HEK293 (cell line): ENCODE results near the gene TBX4.
A peak's percentile ranks its signal among the peaks of the same experiment; 100 is the strongest.

Experiments used
- GLI2 ChIP-seq: fragments of 450-650 bp; formaldehyde crosslinking; IDR thresholded peaks from 2 replicates; pipeline ENCODE4; 2017; ENCODE audit warnings: missing biosample characterization, missing genetic modification characterization, low read depth, borderline replicate concordance
- GLIS2 ChIP-seq: fragments of 450-650 bp; formaldehyde crosslinking; IDR thresholded peaks from 2 replicates; pipeline ENCODE4 v1.5.1; 2016; ENCODE audit warnings: missing biosample characterization, missing genetic modification characterization
- OVOL3 ChIP-seq: fragments of 450-650 bp; formaldehyde crosslinking; IDR thresholded peaks from 2 replicates; pipeline ENCODE4 v1.5.1; 2016; ENCODE audit warnings: missing biosample characterization, missing genetic modification characterization
- PATZ1 ChIP-seq: fragments of 450-650 bp; formaldehyde crosslinking; IDR thresholded peaks from 2 replicates; pipeline ENCODE4 v1.5.1; 2016; ENCODE audit warnings: missing biosample characterization, missing genetic modification characterization
- PRDM1 ChIP-seq: fragments of 450-650 bp; formaldehyde crosslinking; IDR thresholded peaks from 2 replicates; pipeline ENCODE4; 2016; ENCODE audit warnings: missing biosample characterization, missing genetic modification characterization
- SCRT2 ChIP-seq: fragments of 450-650 bp; formaldehyde crosslinking; IDR thresholded peaks from 2 replicates; pipeline ENCODE4 v1.5.1; 2016; ENCODE audit warnings: missing biosample characterization, missing genetic modification characterization
- ZBTB21 ChIP-seq: fragments of 450-650 bp; formaldehyde crosslinking; IDR thresholded peaks from 2 replicates; pipeline ENCODE4 v1.5.1; 2017; ENCODE audit warnings: missing biosample characterization, missing genetic modification characterization
- ZNF112 ChIP-seq: fragments of 450-650 bp; formaldehyde crosslinking; IDR thresholded peaks from 2 replicates; pipeline ENCODE4 v1.5.0; 2017; ENCODE audit warnings: missing biosample characterization, missing genetic modification characterization
- ZNF174 ChIP-seq: fragments of 450-650 bp; formaldehyde crosslinking; IDR thresholded peaks from 2 replicates; pipeline ENCODE4 v1.5.0; 2017; ENCODE audit warnings: missing biosample characterization, mild to moderate bottlenecking, missing genetic modification characterization
- ZNF184 ChIP-seq: fragments of 450-650 bp; IDR thresholded peaks from 2 replicates; pipeline ENCODE4 v1.5.1; 2018; ENCODE audit warnings: missing biosample characterization, mild to moderate bottlenecking, missing genetic modification characterization
- ZNF202 ChIP-seq: fragments of 450-650 bp; formaldehyde crosslinking; IDR thresholded peaks from 2 replicates; pipeline ENCODE4 v1.5.1; 2016; ENCODE audit warnings: missing biosample characterization, missing genetic modification characterization, borderline replicate concordance
- ZNF24 ChIP-seq: fragments of 450-650 bp; formaldehyde crosslinking; IDR thresholded peaks from 2 replicates; pipeline ENCODE4 v1.5.1; 2016; ENCODE audit warnings: missing biosample characterization, missing genetic modification characterization
- ZNF324 ChIP-seq: fragments of 450-650 bp; formaldehyde crosslinking; IDR thresholded peaks from 2 replicates; pipeline ENCODE4 v1.5.1; 2016; ENCODE audit warnings: missing biosample characterization, missing genetic modification characterization
- ZNF354C ChIP-seq: fragments of 450-650 bp; formaldehyde crosslinking; IDR thresholded peaks from 2 replicates; pipeline ENCODE4 v1.5.1; 2016; ENCODE audit warnings: missing biosample characterization, missing genetic modification characterization, low read depth, borderline replicate concordance
- ZNF473 ChIP-seq: fragments of 450-650 bp; formaldehyde crosslinking; IDR thresholded peaks from 2 replicates; pipeline ENCODE4 v1.5.1; 2017; ENCODE audit warnings: missing biosample characterization, missing genetic modification characterization
- ZNF514 ChIP-seq: fragments of 450-650 bp; formaldehyde crosslinking; IDR thresholded peaks from 2 replicates; pipeline ENCODE4 v1.5.1; 2016; ENCODE audit warnings: missing biosample characterization, missing genetic modification characterization
- ZNF518A ChIP-seq: fragments of 450-650 bp; formaldehyde crosslinking; conservative IDR thresholded peaks from 2 replicates; pipeline ENCODE4 v1.5.1; 2016; ENCODE audit warnings: low read depth, missing biosample characterization, missing genetic modification characterization
- ZNF555 ChIP-seq: fragments of 450-650 bp; formaldehyde crosslinking; conservative IDR thresholded peaks from 2 replicates; pipeline ENCODE4 v1.5.1; 2017; ENCODE audit warnings: missing biosample characterization, mild to moderate bottlenecking, missing genetic modification characterization, inconsistent platforms
- ZNF571 ChIP-seq: fragments of 450-650 bp; formaldehyde crosslinking; IDR thresholded peaks from 2 replicates; pipeline ENCODE4 v1.5.0; 2017; ENCODE audit warnings: missing biosample characterization, missing genetic modification characterization
- ZNF626 ChIP-seq: fragments of 450-650 bp; sonication (Bioruptor Pico); formaldehyde crosslinking; IDR thresholded peaks from 2 replicates; pipeline ENCODE4 v1.5.1; 2018; ENCODE audit warnings: missing biosample characterization, missing genetic modification characterization, inconsistent platforms
- ZNF639 ChIP-seq: fragments of 450-650 bp; formaldehyde crosslinking; IDR thresholded peaks from 2 replicates; pipeline ENCODE4 v1.5.1; 2016; ENCODE audit warnings: missing biosample characterization, missing genetic modification characterization
- ZNF664 ChIP-seq: fragments of 450-650 bp; formaldehyde crosslinking; IDR thresholded peaks from 2 replicates; pipeline ENCODE4 v1.5.1; 2016; ENCODE audit warnings: missing biosample characterization, missing genetic modification characterization
- ZNF777 ChIP-seq: fragments of 450-650 bp; formaldehyde crosslinking; IDR thresholded peaks from 2 replicates; pipeline ENCODE4 v1.5.1; 2017; ENCODE audit warnings: missing biosample characterization, missing genetic modification characterization, borderline replicate concordance
- ZSCAN30 ChIP-seq: fragments of 450-650 bp; IDR thresholded peaks from 2 replicates; pipeline ENCODE4 v1.5.1; 2018; ENCODE audit warnings: missing biosample characterization, mild to moderate bottlenecking, missing genetic modification characterization, moderate library complexity
- ZXDB ChIP-seq: fragments of 450-650 bp; formaldehyde crosslinking; IDR thresholded peaks from 2 replicates; pipeline ENCODE4 v1.5.1; 2016; ENCODE audit warnings: missing biosample characterization, missing genetic modification characterization
- TF ChIP-seq, protein P1 (sequence below): fragments of 450-650 bp; formaldehyde crosslinking; IDR thresholded peaks from 2 replicates; pipeline ENCODE4 v1.5.1; 2016; ENCODE audit warnings: missing biosample characterization, missing genetic modification characterization
- TF ChIP-seq, protein P2 (sequence below): fragments of 450-650 bp; formaldehyde crosslinking; IDR thresholded peaks from 2 replicates; pipeline ENCODE4 v1.5.1; 2016; ENCODE audit warnings: missing biosample characterization, missing genetic modification characterization
- TF ChIP-seq, protein P3 (sequence below): sonication (generic); formaldehyde crosslinking; IDR thresholded peaks from 2 replicates; pipeline ENCODE4 v1.8.1; 2022; ENCODE audit warnings: mild to moderate bottlenecking, moderate library complexity, missing genetic modification reagents

Gene TBX4

DNA sequence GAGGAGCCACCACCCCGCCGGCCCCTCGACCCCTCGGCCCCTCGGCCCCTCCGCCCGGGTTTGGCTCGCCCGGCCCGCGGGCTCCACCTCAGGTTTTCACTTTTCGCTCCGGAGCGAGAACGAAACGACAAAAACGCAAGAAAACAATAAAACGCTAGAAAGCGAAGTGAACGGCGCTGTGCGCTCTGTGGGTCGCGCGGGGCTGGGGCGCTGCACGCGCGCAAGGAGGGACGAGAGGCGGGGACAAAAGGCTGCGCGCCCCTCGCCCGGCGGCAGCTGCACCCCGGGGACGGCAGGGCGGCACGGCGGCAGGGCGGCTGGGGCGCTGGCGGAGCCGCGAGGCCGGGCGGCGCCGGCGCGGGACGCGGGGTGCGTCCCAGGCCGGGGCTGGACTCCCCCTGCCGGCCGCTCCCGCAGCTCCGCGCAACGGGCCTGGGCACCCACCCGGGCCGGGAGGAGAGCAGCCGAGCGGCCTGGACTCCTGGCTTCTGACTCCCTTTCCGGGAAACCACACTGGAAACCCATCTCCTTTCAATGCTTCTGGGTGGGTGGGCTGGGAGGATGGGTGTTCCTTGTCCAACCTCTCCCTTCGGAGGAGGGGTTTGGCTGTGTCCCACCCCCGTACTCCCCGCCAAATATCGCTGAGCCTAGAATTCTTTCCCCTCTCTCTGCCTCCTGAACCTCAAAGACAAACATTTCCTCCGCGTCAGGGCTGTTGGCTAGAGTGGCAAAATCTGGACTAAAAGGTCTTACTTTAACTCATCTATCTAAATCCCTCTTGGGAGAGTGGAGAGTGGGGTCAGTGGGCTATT, 42.7 kb upstream of the TBX4 start (continued):
- TF ChIP-seq ZXDB (tag by site-specific recombination), result no peak
- no peak for TF ChIP-seq ZNF324 (tag by site-specific recombination)
- no peak for TF ChIP-seq ZNF24
- no peak for TF ChIP-seq ZNF518A (tag by site-specific recombination)
- TF ChIP-seq ZSCAN30 (tag by site-specific recombination), result no peak
- no peak for TF ChIP-seq ZNF664 (tag by site-specific recombination)
- TF ChIP-seq, protein P1, sequence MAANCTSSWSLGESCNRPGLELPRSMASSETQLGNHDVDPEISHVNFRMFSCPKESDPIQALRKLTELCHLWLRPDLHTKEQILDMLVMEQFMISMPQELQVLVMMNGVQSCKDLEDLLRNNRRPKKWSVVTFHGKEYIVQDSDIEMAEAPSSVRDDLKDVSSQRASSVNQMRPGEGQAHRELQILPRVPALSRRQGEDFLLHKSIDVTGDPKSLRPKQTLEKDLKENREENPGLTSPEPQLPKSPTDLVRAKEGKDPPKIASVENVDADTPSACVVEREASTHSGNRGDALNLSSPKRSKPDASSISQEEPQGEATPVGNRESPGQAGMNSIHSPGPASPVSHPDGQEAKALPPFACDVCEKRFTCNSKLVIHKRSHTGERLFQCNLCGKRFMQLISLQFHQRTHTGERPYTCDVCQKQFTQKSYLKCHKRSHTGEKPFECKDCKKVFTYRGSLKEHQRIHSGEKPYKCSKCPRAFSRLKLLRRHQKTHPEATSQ (tag by site-specific recombination), result no peak
- TF ChIP-seq ZNF473 (tag by site-specific recombination), result no peak
- TF ChIP-seq, protein P2, sequence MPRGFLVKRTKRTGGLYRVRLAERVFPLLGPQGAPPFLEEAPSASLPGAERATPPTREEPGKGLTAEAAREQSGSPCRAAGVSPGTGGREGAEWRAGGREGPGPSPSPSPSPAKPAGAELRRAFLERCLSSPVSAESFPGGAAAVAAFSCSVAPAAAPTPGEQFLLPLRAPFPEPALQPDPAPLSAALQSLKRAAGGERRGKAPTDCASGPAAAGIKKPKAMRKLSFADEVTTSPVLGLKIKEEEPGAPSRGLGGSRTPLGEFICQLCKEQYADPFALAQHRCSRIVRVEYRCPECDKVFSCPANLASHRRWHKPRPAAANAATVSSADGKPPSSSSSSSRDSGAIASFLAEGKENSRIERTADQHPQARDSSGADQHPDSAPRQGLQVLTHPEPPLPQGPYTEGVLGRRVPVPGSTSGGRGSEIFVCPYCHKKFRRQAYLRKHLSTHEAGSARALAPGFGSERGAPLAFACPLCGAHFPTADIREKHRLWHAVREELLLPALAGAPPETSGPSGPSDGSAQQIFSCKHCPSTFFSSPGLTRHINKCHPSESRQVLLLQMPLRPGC (tag by site-specific recombination), result no peak
- TF ChIP-seq ZNF112 (tag by site-specific recombination), result no peak
- TF ChIP-seq ZNF555 (tag by site-specific recombination), result no peak
- TF ChIP-seq ZNF626 (tag by site-specific recombination), result no peak
- TF ChIP-seq ZNF571, result no peak
- TF ChIP-seq ZNF174 (tag by site-specific recombination), result no peak
- no peak for TF ChIP-seq ZNF354C (tag by site-specific recombination)
- TF ChIP-seq, protein P3, sequence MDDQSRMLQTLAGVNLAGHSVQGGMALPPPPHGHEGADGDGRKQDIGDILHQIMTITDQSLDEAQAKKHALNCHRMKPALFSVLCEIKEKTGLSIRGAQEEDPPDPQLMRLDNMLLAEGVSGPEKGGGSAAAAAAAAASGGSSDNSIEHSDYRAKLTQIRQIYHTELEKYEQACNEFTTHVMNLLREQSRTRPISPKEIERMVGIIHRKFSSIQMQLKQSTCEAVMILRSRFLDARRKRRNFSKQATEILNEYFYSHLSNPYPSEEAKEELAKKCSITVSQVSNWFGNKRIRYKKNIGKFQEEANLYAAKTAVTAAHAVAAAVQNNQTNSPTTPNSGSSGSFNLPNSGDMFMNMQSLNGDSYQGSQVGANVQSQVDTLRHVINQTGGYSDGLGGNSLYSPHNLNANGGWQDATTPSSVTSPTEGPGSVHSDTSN (CRISPR knock-in tag), result peak; percentile 22; the same call in 1 of the 2 replicates
- no peak for TF ChIP-seq ZNF202 (tag by site-specific recombination)
- TF ChIP-seq GLI2 (tag by site-specific recombination), result no peak
- TF ChIP-seq OVOL3 (tag by site-specific recombination), result no peak
- no peak for TF ChIP-seq GLIS2 (tag by site-specific recombination)
- TF ChIP-seq PATZ1, result no peak
- no peak for TF ChIP-seq ZNF639
- peak; percentile 83 for TF ChIP-seq PRDM1 (tag by site-specific recombination)
- TF ChIP-seq ZNF184 (tag by site-specific recombination), result no peak
- TF ChIP-seq ZBTB21, result no peak
- TF ChIP-seq SCRT2 (tag by site-specific recombination), result no peak
- no peak for TF ChIP-seq ZNF514 (tag by site-specific recombination)
- no peak for TF ChIP-seq ZNF777 (tag by site-specific recombination)
